Naive thymus-derived CD4-positive, alpha-beta T cell (primary cell): ENCODE measurements around the gene SOCS4. TPM values are rescaled to one million over a fixed set of nuclear protein-coding genes. Genes with fewer than 3 reads are reported as not detected.
"Not testable (repeated sequence)": the region's sequence is repeated elsewhere in the genome, so short reads cannot be mapped to it uniquely, and the experiment has no call there.

ENCODE experiments used
- ATAC-seq: fragments of 150-1000 bp; cut with Tn5 transposase; 2 replicates; pipeline ENCODE4 v1.10.0; 2021; ENCODE audit warnings: mild to moderate bottlenecking, moderate library complexity
- CTCF ChIA-PET: fragments of 350-600 bp; sonication (Branson Sonifier 250); formaldehyde crosslinking; loops from one replicate; lab custom pipeline; 2021; ENCODE audit warnings: antibody characterized with exemption; lab: Charles Lee
- POLR2A ChIA-PET: fragments of 350-600 bp; sonication (Branson Sonifier 250); formaldehyde crosslinking; loops from one replicate; lab custom pipeline; 2021; ENCODE audit warnings: antibody characterized with exemption, inconsistent platforms; lab: Charles Lee
- DNase-seq, 9 donors: peaks; one replicate each; pipeline versions ENCODE4 v3.0.0 to v3.0.0-alpha.2; 2020 to 2022; ENCODE audit warnings: mixed read lengths in 1 of 9
- H3K27ac ChIP-seq: one replicate; pipeline ENCODE4 v1.7.0; 2013; ENCODE audit warnings: mild to moderate bottlenecking, low read depth, low read length, moderate library complexity
- H3K27me3 ChIP-seq, 2 donors: one replicate each; pipeline ENCODE4 v1.7.0; 2013; ENCODE audit warnings: low read length in 2 of 2, mild to moderate bottlenecking in 2 of 2, moderate library complexity in 2 of 2; ENCODE audit not compliant: control insufficient read depth in 2 of 2, insufficient read depth in 2 of 2
- H3K36me3 ChIP-seq, 3 experiments: 1 replicate in 2 of 3; 2 replicates in 1 of 3; pipeline ENCODE4 v1.7.0; 2013; ENCODE audit warnings: low read length in 3 of 3, mild to moderate bottlenecking in 3 of 3, moderate library complexity in 1 of 3; ENCODE audit not compliant: insufficient read depth in 3 of 3, control insufficient read depth in 2 of 3
- H3K4me1 ChIP-seq, 2 donors: one replicate each; pipeline ENCODE4 v1.7.0; 2013; ENCODE audit warnings: low read length in 2 of 2, mild to moderate bottlenecking in 2 of 2, moderate library complexity in 1 of 2; ENCODE audit not compliant: control insufficient read depth in 2 of 2, insufficient read depth in 2 of 2
- H3K4me3 ChIP-seq: 2 replicates; pipeline ENCODE4 v1.7.0; 2013; ENCODE audit warnings: mild to moderate bottlenecking, low read length
- H3K9me3 ChIP-seq, 3 experiments: 1 replicate in 2 of 3; 2 replicates in 1 of 3; pipeline ENCODE4 v1.7.0; 2013; ENCODE audit warnings: low read length in 3 of 3; ENCODE audit not compliant: control insufficient read depth in 2 of 3
- H3K27ac Mint-ChIP-seq, 9 donors: one replicate each; pipeline ENCODE4 v1.8.0; 2020 to 2022; ENCODE audit warnings: mixed read lengths in 9 of 9, mild to moderate bottlenecking in 8 of 9, moderate library complexity in 5 of 9, inconsistent platforms in 2 of 9
- H3K27me3 Mint-ChIP-seq, 5 donors: one replicate each; pipeline ENCODE4 v1.8.0; 2021 to 2022; ENCODE audit warnings: mixed read lengths in 5 of 5, mild to moderate bottlenecking in 1 of 5
- H3K36me3 Mint-ChIP-seq, 5 donors: one replicate each; pipeline ENCODE4 v1.8.0; 2020 to 2022; ENCODE audit warnings: mixed read lengths in 5 of 5, mild to moderate bottlenecking in 3 of 5, inconsistent platforms in 1 of 5
- H3K4me1 Mint-ChIP-seq, 7 donors: one replicate each; pipeline ENCODE4 v1.8.0; 2020 to 2022; ENCODE audit warnings: mixed read lengths in 7 of 7, mild to moderate bottlenecking in 3 of 7, inconsistent platforms in 1 of 7
- H3K4me3 Mint-ChIP-seq, 10 donors: one replicate each; pipeline ENCODE4 v1.8.0; 2020 to 2022; ENCODE audit warnings: mild to moderate bottlenecking in 10 of 10, mixed read lengths in 10 of 10, moderate library complexity in 6 of 10, inconsistent platforms in 2 of 10
- H3K9me3 Mint-ChIP-seq, 11 donors: one replicate each; pipeline ENCODE4 v1.8.0; 2020 to 2022; ENCODE audit warnings: mixed read lengths in 11 of 11, mild to moderate bottlenecking in 4 of 11, inconsistent platforms in 1 of 11, moderate library complexity in 1 of 11
- intact Hi-C, 2 donors: fragments of 100-400 bp; cut with micrococcal nuclease; formaldehyde crosslinking; loops; one replicate each; pipeline ENCODE4 v1.15.1; 2023
- polyA plus RNA-seq, 2 donors: library from polyadenylated mRNA; unstranded; fragments of 300-500 nt; fragmentation: Illumina TruSeq; gene quantifications; one replicate each; pipeline ENCODE4 v1.2.3, GENCODE V29; 2021
- total RNA-seq, 6 experiments: library from RNA in 5 of 6; stranded (reverse) in 5 of 6; gene quantifications; 1 replicate in 5 of 6; 2 replicates in 1 of 6; pipeline ENCODE4 v1.2.3 and lab custom pipeline; 2021 to 2026

Gene SOCS4
- total and polyA plus RNA-seq, 7 experiments from 2014 or later = 1.2 to 30.3 (median 21.3) TPM

DNA sequence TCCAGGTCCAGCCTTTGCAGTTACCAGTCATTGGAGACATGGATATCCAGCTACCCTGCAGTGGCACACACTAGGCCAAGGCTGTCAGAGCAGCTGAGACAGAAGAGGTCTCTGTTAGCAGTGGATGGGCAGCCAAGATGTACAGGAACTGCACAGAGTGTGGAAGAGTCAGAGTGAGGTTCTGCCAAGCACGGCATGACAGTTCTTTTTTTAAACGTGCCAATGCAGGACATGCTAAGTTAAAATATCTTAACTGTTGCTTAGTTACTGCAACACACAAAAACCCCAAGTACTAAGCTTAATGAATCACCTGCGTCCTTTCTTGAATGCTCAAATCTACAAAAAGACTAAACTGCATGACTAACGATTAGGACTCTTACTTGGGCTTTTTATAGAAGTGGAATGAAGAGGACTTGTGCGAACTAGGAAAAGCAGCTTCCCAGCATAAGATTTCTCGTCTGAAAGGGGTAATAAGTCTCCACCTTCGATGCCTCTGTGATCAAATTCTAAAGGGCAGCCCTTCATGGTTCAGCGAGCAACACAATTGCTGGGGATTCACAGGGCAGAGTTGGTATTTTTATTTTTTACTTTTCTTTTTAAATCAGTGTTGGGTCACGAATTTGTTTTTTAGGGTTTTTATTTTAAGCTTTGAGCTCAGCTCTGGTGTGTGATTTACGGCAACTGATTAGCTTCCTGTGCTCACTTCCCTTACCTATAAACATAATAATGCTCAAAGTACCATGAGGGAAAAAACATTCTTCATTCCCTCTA is 45.0 kb downstream of the SOCS4 start:
- Mint-ChIP-seq H3K27ac (peak overlapping the region; percentile 64 to 95 (median 90)), H3K9me3 (no peaks in the 10 kb centered on the region), H3K4me3 (peak overlapping the region; percentile 39 to 83 (median 73)), H3K36me3 (peaks cover 0 to 6% (median 0%) of the 10 kb centered on the region in 5 donors), H3K27me3 (no peaks in the 10 kb centered on the region), H3K4me1 (peaks cover 10 to 42% (median 28%) of the 10 kb centered on the region in 7 donors)
- DNase-seq (peak in 5 of 9 donors; percentile 28 to 49 (median 37)), ATAC-seq (peak; percentile 80)
- Histone ChIP-seq H3K36me3 (no peaks in the 10 kb centered on the region), H3K4me1 (peaks cover 0 to 10% of the 10 kb centered on the region in 2 donors), H3K27me3 (no peaks in the 10 kb centered on the region), H3K4me3 (peak overlapping the region; percentile 10), H3K27ac (peak overlapping the region; percentile 39), H3K9me3 (no peaks in the 10 kb centered on the region)
- ChIA-PET CTCF (interaction anchor here (0.5 to 1.2 kb wide), 5 partner anchors 21 to 199 kb away, joined by 4 to 7 read pairs (median 5); partner anchors contain the start of genes FBXO34 and MAPK1IP1L), POLR2A (interaction anchor here (0.5 to 1.1 kb wide), 3 partner anchors 8 to 23 kb away, joined by 3 to 4 read pairs (median 3); partner anchors contain the start of gene MAPK1IP1L)
- intact Hi-C loops = loop anchor here in 1 of 2 donors (1.0 kb wide), 1 partner anchor 21 kb away; the partner anchor contains the start of gene MAPK1IP1L

DNA sequence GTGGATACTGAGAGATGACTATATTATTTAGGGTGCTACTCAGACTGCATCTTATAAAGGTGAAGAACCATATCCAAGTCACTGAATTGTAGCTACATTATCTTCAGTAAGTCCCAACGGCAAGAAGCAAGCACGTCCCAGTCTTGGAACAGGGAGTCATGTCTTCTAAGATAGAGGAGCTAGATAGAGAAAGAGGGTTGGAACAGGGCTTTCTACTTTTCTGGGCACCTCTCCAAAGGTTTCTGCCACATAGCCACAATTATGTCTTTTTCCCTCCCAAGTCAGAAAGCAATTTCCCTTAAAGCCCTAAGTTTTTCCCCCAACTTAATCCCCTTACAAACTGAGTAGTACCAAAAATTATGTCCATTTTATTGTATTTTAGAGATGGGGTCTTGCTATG is 46.8 kb downstream of the SOCS4 start:
- intact Hi-C loops = no loop called here
- Histone ChIP-seq H3K27ac (no peak overlapping the region), H3K36me3 (no peaks in the 10 kb centered on the region), H3K9me3 (no peaks in the 10 kb centered on the region), H3K27me3 (no peaks in the 10 kb centered on the region), H3K4me1 (peaks cover 0 to 10% of the 10 kb centered on the region in 2 donors), H3K4me3 (no peak overlapping the region)
- Mint-ChIP-seq H3K27ac (peak overlapping the region in 3 of 9 donors; percentile 26 to 60 (median 56)), H3K36me3 (no peaks in the 10 kb centered on the region), H3K9me3 (no peaks in the 10 kb centered on the region), H3K27me3 (peaks cover 0 to under 1% (median 0%) of the 10 kb centered on the region in 5 donors), H3K4me1 (peaks cover 12 to 42% (median 28%) of the 10 kb centered on the region in 7 donors), H3K4me3 (no peak overlapping the region)
- DNase-seq (no peak), ATAC-seq (no peak)
- ChIA-PET CTCF (no interaction called here), POLR2A (no interaction called here)

DNA sequence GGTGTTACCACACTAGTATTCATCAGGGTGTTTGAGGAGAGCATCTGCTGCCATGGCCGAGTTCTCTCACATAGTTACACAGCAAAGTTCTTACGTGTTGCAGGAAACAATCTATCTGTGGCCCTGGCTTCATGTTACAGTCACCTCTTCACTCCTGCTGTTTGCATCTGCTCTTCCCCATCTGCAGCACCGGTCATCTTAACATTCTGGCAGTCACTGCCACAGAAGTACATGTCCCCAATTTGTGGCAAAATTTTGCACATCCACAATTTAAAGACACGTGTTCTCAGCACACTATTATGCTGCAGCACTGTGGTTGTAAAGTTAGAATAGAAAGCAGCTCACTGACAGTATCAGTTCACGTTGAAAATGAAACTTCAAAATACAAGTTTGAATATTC is 47.6 kb downstream of the SOCS4 start:
- Histone ChIP-seq H3K36me3 (no peaks in the 10 kb centered on the region), H3K27me3 (no peaks in the 10 kb centered on the region), H3K4me1 (peaks cover 0 to 10% of the 10 kb centered on the region in 2 donors), H3K27ac (no peak overlapping the region), H3K4me3 (no peak overlapping the region), H3K9me3 (no peaks in the 10 kb centered on the region)
- Mint-ChIP-seq H3K9me3 (no peaks in the 10 kb centered on the region), H3K4me1 (peaks cover 12 to 42% (median 28%) of the 10 kb centered on the region in 7 donors), H3K27me3 (peaks cover 0 to 6% (median 0%) of the 10 kb centered on the region in 5 donors), H3K27ac (peak overlapping the region in 6 of 9 donors; percentile 26 to 87 (median 50)), H3K36me3 (no peaks in the 10 kb centered on the region), H3K4me3 (peak overlapping the region in 6 of 10 donors; percentile 39 to 69 (median 48))
- intact Hi-C loops = no loop called here
- CTCF ChIA-PET = no interaction called here
- POLR2A ChIA-PET = no interaction called here
- DNase-seq = no peak
- no peak for ATAC-seq

DNA sequence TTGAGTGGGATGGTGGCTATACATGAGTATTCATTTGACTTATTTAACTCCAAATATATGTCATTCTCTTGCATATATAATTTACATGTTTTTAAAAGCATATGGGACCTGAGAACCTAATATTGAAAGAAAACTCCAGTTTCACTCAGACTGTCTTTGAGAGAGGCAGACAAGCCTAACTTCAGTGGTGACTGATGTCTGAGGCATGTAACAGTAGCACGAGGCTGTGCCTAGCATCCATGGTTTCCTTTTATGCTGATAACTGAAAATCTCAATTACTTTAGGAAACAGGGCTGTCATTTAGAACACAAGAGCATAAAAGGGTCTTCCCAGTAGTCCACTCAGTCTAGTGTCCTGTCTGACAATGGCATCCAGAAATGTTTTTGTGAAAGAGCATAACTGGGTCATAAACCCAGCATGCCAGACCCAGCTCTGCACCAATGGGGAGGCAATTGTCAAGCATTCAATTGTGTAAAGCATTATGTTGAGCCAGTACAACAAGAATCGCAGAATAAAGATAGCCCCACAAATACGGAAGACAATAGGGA is 48.7 kb downstream of the SOCS4 start:
- H3K4me3 Mint-ChIP-seq = peak overlapping the region in 1 of 10 donors; percentile 17
- no peaks in the 10 kb centered on the region for H3K36me3 Mint-ChIP-seq
- no peak overlapping the region for H3K27ac ChIP-seq
- H3K4me1 Mint-ChIP-seq = peaks cover 12 to 42% (median 28%) of the 10 kb centered on the region in 7 donors
- H3K4me3 ChIP-seq = no peak overlapping the region
- intact Hi-C loops = no loop called here
- CTCF ChIA-PET = interaction anchor here (0.6 kb wide), 1 partner anchor 28 kb away, joined by 6 read pairs; no protein-coding TSS in a partner anchor
- H3K4me1 ChIP-seq = peaks cover 0 to 10% of the 10 kb centered on the region in 2 donors
- H3K36me3 ChIP-seq = no peaks in the 10 kb centered on the region
- H3K9me3 Mint-ChIP-seq = no peaks in the 10 kb centered on the region
- peaks cover 0 to 6% (median 0%) of the 10 kb centered on the region in 5 donors for H3K27me3 Mint-ChIP-seq
- no peaks in the 10 kb centered on the region for H3K27me3 ChIP-seq
- H3K9me3 ChIP-seq = no peaks in the 10 kb centered on the region
- ATAC-seq = no peak
- H3K27ac Mint-ChIP-seq = peak overlapping the region in 1 of 9 donors; percentile 59
- POLR2A ChIA-PET = interaction anchor here (0.5 to 0.7 kb wide), 2 partner anchors 43 to 336 kb away, joined by 3 read pairs; partner anchors contain the start of gene ATG14
- no peak for DNase-seq

DNA sequence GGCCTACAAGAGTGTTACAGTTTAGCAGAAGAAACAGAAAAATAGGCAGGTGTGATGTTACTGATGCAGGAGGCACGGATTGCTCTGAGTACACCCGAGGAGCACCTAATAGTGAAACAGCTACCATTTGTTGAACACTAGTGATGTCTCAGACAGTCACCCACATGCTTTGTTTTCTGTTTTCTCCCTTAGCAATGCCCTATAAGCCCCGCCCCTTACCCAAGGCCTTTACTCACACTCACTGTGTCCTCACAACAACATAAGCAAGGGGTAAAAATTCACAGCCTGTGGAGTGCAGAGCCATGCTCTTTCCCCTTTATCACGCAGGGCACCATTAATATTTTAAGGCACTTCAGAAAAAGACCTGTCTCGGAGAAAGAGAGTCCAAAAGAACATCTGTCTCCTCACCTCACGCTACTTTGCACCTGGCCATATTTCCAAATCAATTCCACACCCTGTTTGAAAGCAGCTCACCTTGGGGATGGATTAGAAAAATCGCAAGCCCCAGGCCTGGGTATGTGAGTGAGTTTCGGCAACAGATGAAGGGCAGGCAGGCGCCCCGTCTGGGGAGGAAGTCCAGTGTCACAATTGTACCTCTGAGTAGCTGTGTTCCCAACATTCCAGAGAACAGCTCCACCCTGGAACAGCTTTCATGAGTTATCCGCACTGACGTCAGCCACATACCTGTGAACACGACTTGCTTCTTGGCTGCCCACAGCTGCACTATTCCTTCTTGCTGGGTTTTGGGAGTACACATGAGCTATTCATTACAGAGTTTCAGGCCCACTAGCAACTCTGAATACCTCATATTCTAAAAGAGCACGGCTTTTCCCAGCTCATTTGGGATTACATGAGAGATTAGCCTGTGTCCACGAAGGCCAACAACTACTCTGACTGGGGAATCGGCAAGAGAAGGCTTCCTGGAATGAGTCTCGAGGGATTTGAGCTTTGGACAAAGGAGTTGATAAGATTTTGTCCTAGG is 50.4 kb downstream of the SOCS4 start:
- no peak overlapping the region for H3K27ac ChIP-seq

DNA sequence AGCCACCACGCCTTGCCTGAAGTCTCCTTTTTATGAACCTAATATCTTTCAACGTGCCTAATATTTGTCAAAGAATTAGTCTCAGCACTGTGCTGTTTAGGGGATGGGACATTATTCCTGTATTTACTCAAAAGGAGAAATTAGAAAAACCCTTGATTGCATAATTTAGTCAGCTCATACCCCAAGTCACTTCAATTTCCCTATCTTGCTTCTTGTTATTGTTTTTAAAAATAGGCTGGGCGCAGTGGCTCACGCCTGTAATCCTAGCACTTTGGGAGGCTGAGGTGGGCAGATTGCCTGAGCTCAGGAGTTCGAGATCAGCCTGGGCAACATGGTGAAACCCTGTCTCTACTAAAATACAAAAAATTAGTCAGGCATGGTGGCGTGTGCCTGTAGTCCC is 52.9 kb downstream of the SOCS4 start:
- H3K4me1 Mint-ChIP-seq, intact Hi-C loops, H3K27me3 ChIP-seq, H3K9me3 ChIP-seq, H3K4me1 ChIP-seq, H3K27ac Mint-ChIP-seq, H3K4me3 ChIP-seq, H3K27ac ChIP-seq, POLR2A ChIA-PET, H3K36me3 ChIP-seq, CTCF ChIA-PET, H3K4me3 Mint-ChIP-seq, H3K9me3 Mint-ChIP-seq, DNase-seq, H3K36me3 Mint-ChIP-seq: not testable (repeated sequence)
- peaks cover 0 to 11% (median 0%) of the 10 kb centered on the region in 5 donors for H3K27me3 Mint-ChIP-seq
- peak; percentile 41 for ATAC-seq

More for the DNA sequence above, 50.4 kb downstream of the SOCS4 start:
- peaks cover 9 to 25% (median 17%) of the 10 kb centered on the region in 7 donors for H3K4me1 Mint-ChIP-seq
- H3K27me3 Mint-ChIP-seq = peaks cover 0 to 6% (median 0%) of the 10 kb centered on the region in 5 donors
- ATAC-seq = peak; percentile 36
- H3K36me3 Mint-ChIP-seq = no peaks in the 10 kb centered on the region
- Histone ChIP-seq H3K36me3 (no peaks in the 10 kb centered on the region), H3K4me3 (no peak overlapping the region), H3K27me3 (no peaks in the 10 kb centered on the region), H3K4me1 (peaks cover 0 to 5% of the 10 kb centered on the region in 2 donors), H3K9me3 (no peaks in the 10 kb centered on the region)
- no peak overlapping the region for H3K27ac Mint-ChIP-seq
- no peaks in the 10 kb centered on the region for H3K9me3 Mint-ChIP-seq
- intact Hi-C loops = no loop called here
- H3K4me3 Mint-ChIP-seq = no peak overlapping the region
- POLR2A ChIA-PET = interaction anchor here (1.2 kb wide), 1 partner anchor 11 kb away, joined by 4 read pairs; no protein-coding TSS in a partner anchor
- DNase-seq = no peak
- CTCF ChIA-PET = no interaction called here
